NB4 (cell line): Measurements from ENCODE around the gene NUTF2.

Source experiments
- DNase-seq: peaks from one replicate; pipeline ENCODE4 v3.0.0; 2010; ENCODE audit warnings: low read depth
- H3K4me3 ChIP-seq: one replicate; pipeline ENCODE4 v1.5.1; 2011; ENCODE audit warnings: mild to moderate bottlenecking, low read depth, low read length, moderate library complexity
- CTCF ChIP-seq: IDR thresholded peaks from one replicate; pipeline ENCODE4 v1.5.1; 2012; ENCODE audit warnings: low read depth, low read length
- MAX ChIP-seq: IDR thresholded peaks from 2 replicates; pipeline ENCODE4 v1.6.1; 2011; ENCODE audit warnings: low read depth, low read length
- MYC ChIP-seq: IDR thresholded peaks from 2 replicates; pipeline ENCODE4 v1.6.1; 2011; ENCODE audit warnings: low read depth, low read length
- POLR2A ChIP-seq: IDR thresholded peaks from 2 replicates; pipeline ENCODE4 v1.6.1; 2011; ENCODE audit warnings: mild to moderate bottlenecking; ENCODE audit not compliant: insufficient read length; ENCODE audit errors: extremely low read depth

The NUTF2 gene

GRCh38 chr16:67846320-67847063 is at the start of gene NUTF2:
NUTF2 (plus strand) TSS chr16:67846933; CDS start chr16:67865131, 18,198 bp downstream.
- H3K4me3 ChIP-seq: peak within 1 kb of the TSS; percentile 84
- TF ChIP-seq MYC (peak; percentile 45), POLR2A (peak; percentile 44), MAX (peak; percentile 60; the same call in 1 of the 2 replicates), CTCF (no peak)
- peak; percentile 99 for DNase-seq

GRCh38 chr16:67800338-67800926 is 46.3 kb upstream of the NUTF2 start:
- TF ChIP-seq POLR2A (no peak), CTCF (no peak), MAX (no peak), MYC (no peak)
- no peak for DNase-seq
- H3K4me3 ChIP-seq: no peak overlapping the region

GRCh38 chr16:67801241-67801640 is 45.5 kb upstream of the NUTF2 start:
- no peak for DNase-seq
- TF ChIP-seq POLR2A: no peak
- no peak for TF ChIP-seq MAX
- TF ChIP-seq CTCF: no peak
- TF ChIP-seq MYC: no peak
- no peak overlapping the region for H3K4me3 ChIP-seq

GRCh38 chr16:67801883-67802282 is 44.9 kb upstream of the NUTF2 start:
- H3K4me3 ChIP-seq: no peak overlapping the region
- no peak for DNase-seq
- TF ChIP-seq MYC: no peak
- TF ChIP-seq MAX: no peak
- no peak for TF ChIP-seq CTCF
- TF ChIP-seq POLR2A: no peak

- no peak overlapping the region for H3K4me3 ChIP-seq
- DNase-seq: peak; percentile 60
These were observed 42.8 kb upstream of the NUTF2 start for GRCh38 chr16:67803894-67804293.

More at GRCh38 chr16:67803894-67804293, 42.8 kb upstream of the NUTF2 start:
- no peak for TF ChIP-seq MAX
- no peak for TF ChIP-seq MYC
- TF ChIP-seq POLR2A: no peak
- TF ChIP-seq CTCF: no peak
